HEK293 (cell line): ENCODE measurements around the gene MYLK.

Source experiments
- CTCF ChIA-PET: fragments of 350-600 bp; formaldehyde crosslinking; extraction: SDS; loops from one replicate; lab custom pipeline; 2021; ENCODE audit warnings: antibody characterized with exemption; lab: Yijun Ruan, JAX
- POLR2A ChIA-PET: fragments of 300-600 bp; formaldehyde crosslinking; extraction: SDS; loops from one replicate; lab custom pipeline; 2020; ENCODE audit warnings: antibody characterized with exemption, inconsistent platforms; lab: Yijun Ruan, JAX
- H3K27ac ChIP-seq: fragments of 200-500 bp; sonication (Bioruptor generic); 2 replicates; pipeline ENCODE4 v1.5.1; 2014; ENCODE audit warnings: low read depth, low read length, control low read depth, inconsistent platforms; ENCODE audit errors: extremely low read depth
- H3K36me3 ChIP-seq, 2 experiments: fragments of 200-500 bp in 1 of 2; sonication (Bioruptor generic) in 1 of 2; 1 replicate in 1 of 2; 2 replicates in 1 of 2; pipeline ENCODE4 v1.5.1; 2014 to 2017; ENCODE audit warnings: inconsistent platforms in 2 of 2, low read length in 2 of 2; ENCODE audit not compliant: control insufficient read depth in 2 of 2, insufficient read depth in 1 of 2
- H3K4me1 ChIP-seq: fragments of 200-500 bp; sonication (Bioruptor generic); 2 replicates; pipeline ENCODE4 v1.5.1; 2014; ENCODE audit warnings: mild to moderate bottlenecking, low read length, inconsistent platforms; ENCODE audit not compliant: control insufficient read depth, insufficient read depth
- H3K4me3 ChIP-seq: 2 replicates; pipeline ENCODE4 v1.5.1; 2011; ENCODE audit warnings: low read depth, mild to moderate bottlenecking, control low read depth, low read length, moderate library complexity
- H3K9me3 ChIP-seq: fragments of 200-500 bp; sonication (Bioruptor generic); 2 replicates; pipeline ENCODE4 v1.5.1; 2014; ENCODE audit warnings: low read depth, low read length, inconsistent platforms; ENCODE audit not compliant: control insufficient read depth, insufficient read depth
- BCL11A ChIP-seq: fragments of 450-650 bp; formaldehyde crosslinking; IDR thresholded peaks from 2 replicates; pipeline ENCODE4 v1.5.1; 2016; ENCODE audit warnings: low read depth, missing biosample characterization, missing genetic modification characterization
- CTCF ChIP-seq: fragments of 450-650 bp; formaldehyde crosslinking; IDR thresholded peaks from 2 replicates; pipeline ENCODE4 v1.5.1; 2016; ENCODE audit warnings: missing biosample characterization, missing genetic modification characterization
- HOXD13 ChIP-seq: sonication (generic); formaldehyde crosslinking; IDR thresholded peaks from 2 replicates; pipeline ENCODE4 v1.8.0; 2022; ENCODE audit warnings: missing genetic modification reagents, borderline replicate concordance
- INSM2 ChIP-seq: fragments of 450-650 bp; formaldehyde crosslinking; IDR thresholded peaks from 2 replicates; pipeline ENCODE4 v1.5.1; 2016; ENCODE audit warnings: missing biosample characterization, missing genetic modification characterization
- KLF16 ChIP-seq: fragments of 450-650 bp; formaldehyde crosslinking; IDR thresholded peaks from 2 replicates; pipeline ENCODE4 v1.5.1; 2017; ENCODE audit warnings: missing biosample characterization, missing genetic modification characterization
- KLF17 ChIP-seq: fragments of 450-650 bp; formaldehyde crosslinking; IDR thresholded peaks from 2 replicates; pipeline ENCODE4 v1.5.1; 2016; ENCODE audit warnings: missing biosample characterization, missing genetic modification characterization
- PRDM10 ChIP-seq: fragments of 450-650 bp; formaldehyde crosslinking; IDR thresholded peaks from 2 replicates; pipeline ENCODE4 v1.5.1; 2016; ENCODE audit warnings: missing biosample characterization, missing genetic modification characterization
- SALL2 ChIP-seq: fragments of 450-650 bp; formaldehyde crosslinking; IDR thresholded peaks from 2 replicates; pipeline ENCODE4 v1.5.0; 2017; ENCODE audit warnings: missing biosample characterization, mild to moderate bottlenecking, missing genetic modification characterization, borderline replicate concordance
- ZBTB26 ChIP-seq: fragments of 450-650 bp; formaldehyde crosslinking; optimal IDR thresholded peaks from 2 replicates; pipeline ENCODE3; 2016; ENCODE audit warnings: missing biosample characterization, mild to moderate bottlenecking, missing genetic modification characterization
- ZNF132 ChIP-seq: fragments of 450-650 bp; formaldehyde crosslinking; IDR thresholded peaks from 2 replicates; pipeline ENCODE4 v1.5.1; 2017; ENCODE audit warnings: missing biosample characterization, missing genetic modification characterization, borderline replicate concordance
- ZNF202 ChIP-seq: fragments of 450-650 bp; formaldehyde crosslinking; IDR thresholded peaks from 2 replicates; pipeline ENCODE4 v1.5.1; 2016; ENCODE audit warnings: missing biosample characterization, missing genetic modification characterization, borderline replicate concordance
- ZNF350 ChIP-seq: fragments of 450-650 bp; formaldehyde crosslinking; IDR thresholded peaks from 2 replicates; pipeline ENCODE4 v1.5.0; 2017; ENCODE audit warnings: missing biosample characterization, mild to moderate bottlenecking, missing genetic modification characterization
- ZNF354C ChIP-seq: fragments of 450-650 bp; formaldehyde crosslinking; IDR thresholded peaks from 2 replicates; pipeline ENCODE4 v1.5.1; 2016; ENCODE audit warnings: missing biosample characterization, missing genetic modification characterization, low read depth, borderline replicate concordance
- ZNF426 ChIP-seq: fragments of 450-650 bp; formaldehyde crosslinking; IDR thresholded peaks from 2 replicates; pipeline ENCODE4 v1.5.1; 2017; ENCODE audit warnings: missing biosample characterization, missing genetic modification characterization, mild to moderate bottlenecking, inconsistent platforms, moderate library complexity
- ZNF571 ChIP-seq: fragments of 450-650 bp; formaldehyde crosslinking; IDR thresholded peaks from 2 replicates; pipeline ENCODE4 v1.5.0; 2017; ENCODE audit warnings: missing biosample characterization, missing genetic modification characterization
- ZNF654 ChIP-seq: fragments of 450-650 bp; formaldehyde crosslinking; IDR thresholded peaks from 2 replicates; pipeline ENCODE4 v1.5.1; 2016; ENCODE audit warnings: low read depth, missing biosample characterization, missing genetic modification characterization
- ZNF843 ChIP-seq: fragments of 450-650 bp; formaldehyde crosslinking; IDR thresholded peaks from 2 replicates; pipeline ENCODE4 v1.5.1; 2016; ENCODE audit warnings: missing biosample characterization, missing genetic modification characterization
- ZSCAN16 ChIP-seq: fragments of 450-650 bp; formaldehyde crosslinking; IDR thresholded peaks from 2 replicates; pipeline ENCODE4 v1.5.1; 2016; ENCODE audit warnings: missing biosample characterization, missing genetic modification characterization
- ZSCAN4 ChIP-seq: fragments of 450-650 bp; formaldehyde crosslinking; IDR thresholded peaks from 2 replicates; pipeline ENCODE4 v1.5.1; 2017; ENCODE audit warnings: missing biosample characterization, missing genetic modification characterization

The MYLK gene

GRCh38 chr3:123724306-123724705 is 159.8 kb downstream of the MYLK start (continued):
- no peak for TF ChIP-seq HOXD13 (CRISPR knock-in tag)

GRCh38 chr3:123723522-123724168 is 160.5 kb downstream of the MYLK start:
- H3K36me3 ChIP-seq = no peaks in the 10 kb centered on the region
- no peaks in the 10 kb centered on the region for H3K9me3 ChIP-seq
- ChIA-PET POLR2A (interaction anchor here (0.6 kb wide), 1 partner anchor 79 kb away, joined by 5 read pairs; no protein-coding TSS in a partner anchor), CTCF (interaction anchor here (0.5 to 7.4 kb wide), 37 partner anchors 9 to 836 kb away, joined by 3 to 81 read pairs (median 4); no protein-coding TSS in a partner anchor)
- peak; percentile 53 for TF ChIP-seq ZNF654 (tag by site-specific recombination)
- TF ChIP-seq PRDM10 (tag by site-specific recombination) = peak; percentile 73
- TF ChIP-seq BCL11A (tag by site-specific recombination) = no peak
- 0 out of 2 replicates have a peak, but pooled peaks have one; percentile 29 for TF ChIP-seq CTCF (tag by site-specific recombination)
- H3K4me1 ChIP-seq = no peaks in the 10 kb centered on the region
- no peak overlapping the region for H3K4me3 ChIP-seq
- no peak overlapping the region for H3K27ac ChIP-seq

GRCh38 chr3:123723070-123723469 is 161.1 kb downstream of the MYLK start:
- TF ChIP-seq ZNF354C = no peak
- no peak for TF ChIP-seq ZNF843 (tag by site-specific recombination)
- TF ChIP-seq KLF16 (tag by site-specific recombination) = no peak
- no peak for TF ChIP-seq ZSCAN4 (tag by site-specific recombination)
- TF ChIP-seq ZBTB26 (tag by site-specific recombination) = no peak
- no peak for TF ChIP-seq BCL11A (tag by site-specific recombination)
- TF ChIP-seq ZNF132 = no peak
- no peak for TF ChIP-seq ZNF202 (tag by site-specific recombination)
- no peak for TF ChIP-seq INSM2
- no peak for TF ChIP-seq ZNF571 (tag by site-specific recombination)
- TF ChIP-seq KLF17 (tag by site-specific recombination) = no peak
- no peak for TF ChIP-seq ZNF350
- TF ChIP-seq ZNF426 (tag by site-specific recombination) = no peak
- TF ChIP-seq SALL2 (tag by site-specific recombination) = no peak
- TF ChIP-seq ZSCAN16 (tag by site-specific recombination) = no peak
- H3K4me1 ChIP-seq = no peaks in the 10 kb centered on the region
- no peak overlapping the region for H3K4me3 ChIP-seq
- POLR2A ChIA-PET = no interaction called here
- no peak overlapping the region for H3K27ac ChIP-seq
- no peaks in the 10 kb centered on the region for H3K36me3 ChIP-seq
- CTCF ChIA-PET = interaction anchor here (0.5 to 7.4 kb wide), 26 partner anchors 9 to 836 kb away, joined by 3 to 81 read pairs (median 5); no protein-coding TSS in a partner anchor
- H3K9me3 ChIP-seq = no peaks in the 10 kb centered on the region
